Measurements from ENCODE around the gene ATP8B3.
A peak's percentile ranks its signal among the peaks of the same experiment; 100 is the strongest.

Gene ATP8B3

DNA sequence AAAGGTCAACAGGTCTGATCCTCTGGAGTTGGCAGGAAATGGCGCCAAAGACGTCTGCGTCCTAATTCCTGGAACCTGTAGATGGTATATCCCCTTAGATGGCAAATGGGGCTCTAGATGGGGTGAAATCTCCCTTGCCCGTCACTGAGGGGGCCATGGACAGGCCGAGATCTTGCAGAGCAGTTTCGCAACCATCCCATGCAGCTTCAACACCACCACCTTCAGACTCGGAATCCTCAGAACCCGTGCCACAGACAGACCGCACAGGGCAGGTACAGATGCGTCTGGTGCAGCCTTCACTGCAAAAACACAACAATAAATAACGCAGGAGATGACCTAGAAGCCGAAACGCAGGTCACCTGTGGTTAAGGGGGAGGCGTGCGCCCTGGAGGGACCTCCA lies 18.5 kb upstream of the ATP8B3 start:
- H3K27ac ChIP-seq: peak overlapping the region; percentile 73
- TF ChIP-seq, protein P1, sequence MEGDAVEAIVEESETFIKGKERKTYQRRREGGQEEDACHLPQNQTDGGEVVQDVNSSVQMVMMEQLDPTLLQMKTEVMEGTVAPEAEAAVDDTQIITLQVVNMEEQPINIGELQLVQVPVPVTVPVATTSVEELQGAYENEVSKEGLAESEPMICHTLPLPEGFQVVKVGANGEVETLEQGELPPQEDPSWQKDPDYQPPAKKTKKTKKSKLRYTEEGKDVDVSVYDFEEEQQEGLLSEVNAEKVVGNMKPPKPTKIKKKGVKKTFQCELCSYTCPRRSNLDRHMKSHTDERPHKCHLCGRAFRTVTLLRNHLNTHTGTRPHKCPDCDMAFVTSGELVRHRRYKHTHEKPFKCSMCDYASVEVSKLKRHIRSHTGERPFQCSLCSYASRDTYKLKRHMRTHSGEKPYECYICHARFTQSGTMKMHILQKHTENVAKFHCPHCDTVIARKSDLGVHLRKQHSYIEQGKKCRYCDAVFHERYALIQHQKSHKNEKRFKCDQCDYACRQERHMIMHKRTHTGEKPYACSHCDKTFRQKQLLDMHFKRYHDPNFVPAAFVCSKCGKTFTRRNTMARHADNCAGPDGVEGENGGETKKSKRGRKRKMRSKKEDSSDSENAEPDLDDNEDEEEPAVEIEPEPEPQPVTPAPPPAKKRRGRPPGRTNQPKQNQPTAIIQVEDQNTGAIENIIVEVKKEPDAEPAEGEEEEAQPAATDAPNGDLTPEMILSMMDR (conservative IDR thresholded peaks at IDR 0.05): no peak

DNA sequence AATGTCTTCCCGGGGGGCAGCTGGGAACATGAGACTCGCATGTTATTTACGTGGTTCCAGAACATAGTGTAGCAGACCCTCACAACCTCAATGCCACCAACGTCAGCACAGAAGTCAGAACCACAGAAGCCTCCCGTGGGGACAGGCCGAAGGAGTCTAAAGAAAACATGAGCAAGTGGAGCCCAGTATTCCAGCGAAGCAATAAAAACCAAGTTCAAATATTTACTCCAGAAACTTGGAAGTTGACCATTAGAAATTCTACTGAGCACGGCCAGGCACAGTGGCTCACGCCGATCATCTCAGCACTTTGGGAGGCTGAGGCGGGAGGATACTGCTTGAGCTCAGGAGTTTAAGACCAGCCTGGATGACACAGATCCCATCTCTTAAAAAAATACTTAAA lies 17.9 kb upstream of the ATP8B3 start:
- TF ChIP-seq, protein P1 (conservative IDR thresholded peaks at IDR 0.05): no peak
- H3K27ac ChIP-seq: peak overlapping the region; percentile 73

DNA sequence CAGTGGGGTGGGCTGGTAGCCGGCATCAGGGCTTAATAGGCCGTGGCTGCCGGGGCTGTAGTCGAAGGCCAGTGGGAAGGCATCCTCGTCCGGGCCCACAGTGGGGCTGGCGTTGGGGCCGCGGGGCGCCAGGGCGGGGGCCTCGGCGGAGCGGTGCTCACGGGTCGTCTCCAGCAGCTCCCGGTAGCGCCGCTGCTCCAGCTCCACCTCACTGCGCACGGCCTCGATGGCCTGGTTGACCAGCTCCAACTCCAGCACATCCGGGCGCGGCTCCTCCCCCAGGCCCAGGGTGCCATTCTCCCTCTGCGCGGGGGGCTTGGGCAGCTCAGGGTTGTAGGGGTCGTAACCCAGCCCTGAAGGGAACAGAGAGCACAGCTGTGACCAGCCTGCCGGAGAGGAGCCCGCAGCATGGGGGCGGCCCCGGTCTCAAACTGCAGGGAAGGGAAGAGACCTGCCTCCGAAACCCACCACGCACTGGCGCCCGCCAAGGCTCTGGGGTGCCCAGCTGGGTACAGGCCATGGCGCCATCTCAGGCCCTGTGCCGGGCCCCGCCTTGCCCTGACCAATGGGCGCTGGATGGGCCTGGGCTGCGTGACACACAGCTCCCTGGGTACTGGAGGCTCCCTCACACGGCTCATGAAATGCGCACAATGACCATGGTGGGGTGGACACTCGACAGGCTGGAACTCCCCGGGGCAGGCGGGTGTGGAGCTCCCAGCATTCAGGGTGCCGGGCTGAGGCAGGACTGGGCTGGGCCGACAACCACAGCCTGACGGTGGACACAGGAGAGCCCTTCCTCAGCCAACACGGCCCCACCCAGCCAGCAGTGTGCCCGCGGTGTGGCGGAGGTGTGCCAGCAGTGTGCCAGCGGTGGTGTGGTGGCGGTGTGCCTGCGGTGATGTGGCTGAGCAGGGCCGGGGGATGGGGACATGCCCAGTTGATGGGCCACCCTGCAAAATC lies 16.5 kb upstream of the ATP8B3 start:
- peak overlapping the region; percentile 73 for H3K27ac ChIP-seq
- TF ChIP-seq, protein P1 (conservative IDR thresholded peaks at IDR 0.05): no peak

DNA sequence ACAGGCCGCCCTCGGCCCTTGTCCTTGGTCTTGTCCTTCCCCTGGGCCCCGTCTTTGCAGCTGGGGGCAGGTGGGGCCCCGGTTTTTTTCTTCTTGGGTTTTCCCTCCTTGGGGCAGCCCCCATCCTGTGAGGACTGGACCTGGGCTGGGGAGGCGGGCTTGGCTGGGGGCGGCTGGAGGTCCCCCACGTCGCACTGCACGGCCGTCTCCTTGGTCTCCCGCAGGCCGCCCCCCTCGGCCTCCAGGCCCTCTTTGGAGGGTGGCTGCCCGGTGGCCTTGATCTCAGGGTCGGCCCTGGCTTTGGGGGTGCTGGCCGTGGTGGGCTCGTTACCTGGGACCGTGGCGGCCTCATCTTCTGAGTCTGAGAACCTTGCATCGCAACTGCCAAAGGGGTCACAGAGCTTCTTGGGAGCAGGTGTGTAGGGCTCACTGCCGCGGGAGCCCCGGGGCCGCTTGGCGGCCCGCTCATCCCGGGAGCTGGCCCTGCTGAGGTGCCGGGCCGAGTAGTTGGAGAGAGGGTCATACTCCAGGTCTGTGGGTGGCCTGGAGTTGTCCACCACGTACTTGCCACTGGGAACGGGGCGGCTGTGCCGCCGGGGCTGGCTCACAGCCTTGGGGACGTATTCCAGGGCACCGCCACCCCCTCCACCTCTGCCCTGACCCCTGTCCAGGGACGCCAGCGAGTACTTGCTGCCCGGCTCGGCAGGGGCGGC lies 15.6 kb upstream of the ATP8B3 start:
- TF ChIP-seq, protein P1 (conservative IDR thresholded peaks at IDR 0.05): no peak
- H3K27ac ChIP-seq: peak overlapping the region; percentile 73; the same call in 1 of the 2 replicates

DNA sequence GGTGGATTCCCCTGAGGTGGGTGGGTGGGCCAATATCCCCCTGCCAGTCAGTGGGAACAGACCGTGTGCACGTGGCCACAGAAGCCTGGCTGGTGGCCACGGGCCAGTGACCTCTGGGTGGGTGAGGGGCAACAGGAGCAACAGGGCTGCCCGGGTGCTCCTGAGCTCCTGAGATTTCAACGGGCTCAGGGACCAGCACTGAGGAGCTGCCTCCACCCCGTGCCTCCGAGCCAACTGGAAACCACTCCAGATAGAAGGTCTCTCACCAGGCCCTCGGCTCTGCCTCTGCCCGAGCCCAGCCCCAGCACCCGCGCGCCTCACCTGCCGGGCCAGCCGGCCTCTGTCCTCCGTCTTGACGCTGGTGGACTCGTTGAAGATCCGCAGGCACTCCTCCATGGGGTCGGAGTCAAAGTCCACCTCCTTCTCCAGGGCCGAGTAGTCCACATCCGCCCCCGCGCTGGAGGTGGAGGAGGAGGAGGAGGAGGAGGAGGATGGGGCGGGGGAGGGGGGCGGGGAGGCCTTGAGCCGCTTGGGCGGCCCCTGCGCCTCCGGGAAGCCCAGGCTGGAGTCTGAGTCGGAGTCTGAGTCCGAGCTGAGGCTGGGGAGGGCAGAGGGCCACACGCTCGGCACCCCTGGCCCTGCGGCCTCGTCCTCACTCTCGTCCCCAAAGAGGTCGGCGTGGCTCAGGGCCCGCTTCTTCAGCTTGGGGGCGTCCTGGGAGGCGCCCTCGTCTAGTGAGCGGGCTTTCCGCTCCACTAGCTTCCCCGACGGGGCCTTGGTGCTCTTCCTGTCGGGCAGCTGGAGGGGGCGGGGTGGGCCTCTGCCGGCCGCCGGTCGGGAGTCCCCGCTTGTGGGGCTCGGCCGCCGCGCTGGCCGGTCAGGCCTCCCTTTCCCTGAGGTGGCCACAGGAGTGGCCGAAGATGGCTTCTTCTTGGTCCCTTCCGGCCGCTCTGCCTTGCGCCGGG lies 14.8 kb upstream of the ATP8B3 start:
- H3K27ac ChIP-seq: no peak overlapping the region
- TF ChIP-seq, protein P1 (conservative IDR thresholded peaks at IDR 0.05): no peak

DNA sequence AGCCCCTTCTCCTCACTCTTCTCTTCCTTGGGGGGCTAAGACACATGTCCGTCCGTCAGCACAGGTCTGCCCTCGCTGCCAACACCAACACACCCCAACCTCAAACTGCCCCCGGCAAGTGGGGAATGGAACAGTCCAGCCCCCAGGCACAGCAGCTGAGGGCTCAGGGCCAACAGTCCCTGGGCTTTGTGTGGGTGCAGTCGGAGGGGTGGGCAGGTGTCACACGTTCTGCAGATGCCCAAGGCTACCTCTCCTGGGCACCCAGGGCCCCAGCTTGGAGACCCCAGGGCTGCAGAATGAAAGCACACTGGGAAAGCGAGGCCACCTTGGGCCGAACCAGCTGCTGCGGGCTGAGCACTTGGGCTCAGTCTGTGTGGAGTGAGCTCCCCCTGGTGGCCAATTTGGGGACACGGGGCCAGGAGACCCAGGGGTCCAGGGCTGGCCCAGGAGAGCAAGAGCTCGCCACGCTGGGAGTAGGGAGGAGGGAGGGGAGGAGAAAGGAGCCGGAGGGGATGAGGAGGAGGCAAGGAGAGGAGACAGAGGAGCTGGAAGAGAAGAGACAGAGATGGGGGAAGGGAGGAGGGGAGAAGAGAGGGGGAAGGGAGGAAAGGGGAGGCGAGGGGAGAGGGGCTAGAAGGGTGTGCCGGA lies 14.0 kb upstream of the ATP8B3 start:
- H3K27ac ChIP-seq: peak overlapping the region; percentile 9; the same call in 1 of the 2 replicates
- TF ChIP-seq, protein P1 (conservative IDR thresholded peaks at IDR 0.05): peak; percentile 92

Measured in VCaP (cell line).